IgD-negative memory B cell (primary cell): ENCODE measurements around the gene COA6. TPM values are rescaled to one million over a fixed set of nuclear protein-coding genes. Genes with fewer than 3 reads are reported as not detected.
"Not testable (repeated sequence)": the region's sequence is repeated elsewhere in the genome, so short reads cannot be mapped to it uniquely, and the experiment has no call there.

Experiments
- H3K27ac Mint-ChIP-seq, 3 donors: one replicate each; pipeline ENCODE4 v1.8.0; 2020 to 2022; ENCODE audit warnings: mild to moderate bottlenecking in 3 of 3, mixed read lengths in 3 of 3, moderate library complexity in 1 of 3
- H3K27me3 Mint-ChIP-seq: one replicate; pipeline ENCODE4 v1.8.0; 2021; ENCODE audit warnings: mixed read lengths
- H3K36me3 Mint-ChIP-seq: one replicate; pipeline ENCODE4 v1.8.0; 2020; ENCODE audit warnings: mild to moderate bottlenecking, mixed read lengths
- H3K4me1 Mint-ChIP-seq, 3 donors: one replicate each; pipeline ENCODE4 v1.8.0; 2020 to 2022; ENCODE audit warnings: mixed read lengths in 3 of 3, mild to moderate bottlenecking in 1 of 3
- H3K4me3 Mint-ChIP-seq, 4 donors: one replicate each; pipeline ENCODE4 v1.8.0; 2020 to 2022; ENCODE audit warnings: mild to moderate bottlenecking in 4 of 4, mixed read lengths in 4 of 4, moderate library complexity in 3 of 4
- H3K9me3 Mint-ChIP-seq, 3 donors: one replicate each; pipeline ENCODE4 v1.8.0; 2020 to 2021; ENCODE audit warnings: mixed read lengths in 3 of 3, mild to moderate bottlenecking in 1 of 3
- polyA plus RNA-seq: library from polyadenylated mRNA; unstranded; fragments of 300-500 nt; fragmentation: Illumina TruSeq; gene quantifications from one replicate; pipeline ENCODE4 v1.2.3, GENCODE V29; 2021

Gene COA6
- polyA plus RNA-seq, 1 donor from 2014 or later: 44.8 TPM

DNA sequence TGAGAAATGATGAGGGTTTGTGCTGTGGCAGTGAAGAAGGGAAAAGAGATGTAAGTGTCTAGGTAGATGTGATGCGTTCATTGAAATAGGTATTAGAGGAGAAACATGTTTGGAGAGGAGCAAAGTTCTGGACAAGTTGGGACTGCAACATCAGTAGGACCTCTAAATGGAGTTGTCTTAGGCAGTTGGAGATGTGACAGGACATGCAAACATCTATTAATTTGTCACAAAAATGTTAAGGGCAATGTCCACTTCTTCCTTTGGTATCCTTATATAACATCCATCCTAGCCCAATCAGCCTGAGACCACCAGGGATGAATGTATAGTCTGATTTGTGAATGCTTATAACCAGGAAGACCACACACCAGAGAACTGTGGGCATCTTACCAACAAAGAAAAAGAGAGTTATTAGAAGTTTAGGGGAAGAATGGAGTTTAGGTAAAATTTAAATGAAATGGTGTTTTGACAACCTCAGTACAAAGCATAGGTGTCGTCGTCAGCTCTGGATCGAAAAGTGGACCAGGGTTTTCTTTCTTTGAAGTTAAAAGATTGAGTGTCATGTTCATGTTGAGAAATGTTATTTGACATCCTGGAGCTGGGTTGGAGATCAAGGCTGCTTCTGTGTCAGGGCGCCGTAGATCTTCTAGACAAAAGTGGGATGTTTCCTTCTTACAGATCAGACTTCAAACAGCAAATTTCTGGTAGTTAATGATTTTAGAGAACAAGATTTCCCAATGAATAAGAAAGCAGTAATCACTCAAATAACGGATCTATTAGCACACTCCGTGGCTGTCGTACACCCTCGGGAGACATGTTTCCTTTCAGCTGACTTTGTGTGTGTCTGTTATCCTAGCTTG is 8.7 kb downstream of the COA6 start:
- H3K36me3 Mint-ChIP-seq: peaks cover 7% of the 10 kb centered on the region
- peak overlapping the region in 1 of 3 donors; percentile 27 for H3K27ac Mint-ChIP-seq
- no peak overlapping the region for H3K4me3 Mint-ChIP-seq
- H3K27me3 Mint-ChIP-seq: no peaks in the 10 kb centered on the region
- H3K4me1 Mint-ChIP-seq: peaks cover 13 to 26% (median 14%) of the 10 kb centered on the region in 3 donors
- H3K9me3 Mint-ChIP-seq: no peaks in the 10 kb centered on the region

DNA sequence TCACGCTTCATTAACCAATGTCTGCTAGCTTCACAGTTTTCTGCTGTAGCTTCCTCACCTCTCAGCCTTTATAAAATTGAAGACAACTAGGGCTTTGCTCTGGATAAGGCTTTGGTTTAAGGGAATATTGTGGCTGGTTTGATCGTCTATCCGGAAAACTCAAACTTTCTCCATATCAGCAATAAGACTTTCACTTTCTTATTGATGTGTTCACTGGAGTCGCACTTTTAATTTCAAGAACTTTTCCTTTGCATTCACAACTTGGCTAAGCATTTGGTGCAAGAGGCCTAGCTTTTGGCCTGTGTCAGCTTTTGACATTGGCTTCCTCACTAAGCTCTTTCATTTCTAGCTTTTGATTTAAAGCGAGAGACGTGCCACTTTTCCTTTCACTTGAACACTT is 12.9 kb downstream of the COA6 start:
- H3K36me3 Mint-ChIP-seq: peaks cover 3% of the 10 kb centered on the region
- peak overlapping the region; percentile 23 to 85 (median 41) for H3K27ac Mint-ChIP-seq
- peaks cover 9 to 15% (median 10%) of the 10 kb centered on the region in 3 donors for H3K4me1 Mint-ChIP-seq
- H3K9me3 Mint-ChIP-seq: no peaks in the 10 kb centered on the region
- no peaks in the 10 kb centered on the region for H3K27me3 Mint-ChIP-seq
- peak overlapping the region in 3 of 4 donors; percentile 13 to 71 (median 44) for H3K4me3 Mint-ChIP-seq

DNA sequence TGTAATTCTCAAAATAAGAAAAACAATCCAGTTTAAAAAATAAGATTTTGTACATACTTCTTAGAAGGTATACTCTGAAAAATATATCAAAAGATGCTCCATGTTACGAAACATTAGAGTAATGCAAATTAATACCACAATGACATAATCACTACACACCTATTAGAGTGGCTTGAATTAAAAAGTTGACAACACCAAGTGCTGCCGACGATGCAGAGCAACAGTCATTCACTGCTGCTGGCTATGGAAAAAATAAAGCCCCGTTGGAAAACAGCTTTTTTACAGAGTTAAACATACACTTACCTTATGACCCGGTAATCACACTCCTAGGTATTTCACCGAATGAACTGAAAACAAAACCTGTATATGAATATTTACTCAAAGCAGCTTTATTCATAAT is 14.8 kb downstream of the COA6 start:
- H3K4me1 Mint-ChIP-seq: peaks cover 7 to 9% (median 8%) of the 10 kb centered on the region in 3 donors
- H3K4me3 Mint-ChIP-seq: no peak overlapping the region
- H3K9me3 Mint-ChIP-seq: no peaks in the 10 kb centered on the region
- H3K27me3 Mint-ChIP-seq: no peaks in the 10 kb centered on the region
- peaks cover 3% of the 10 kb centered on the region for H3K36me3 Mint-ChIP-seq
- H3K27ac Mint-ChIP-seq: no peak overlapping the region

GRCh38 chr1:234393190-234393589 is 19.9 kb downstream of the COA6 start:
- Mint-ChIP-seq H3K4me1 (peaks cover 4 to 7% (median 6%) of the 10 kb centered on the region in 3 donors), H3K9me3 (no peaks in the 10 kb centered on the region), H3K27me3 (no peaks in the 10 kb centered on the region), H3K27ac (no peak overlapping the region), H3K4me3 (no peak overlapping the region), H3K36me3 (peaks cover 10% of the 10 kb centered on the region)

- Mint-ChIP-seq H3K4me3 (no peak overlapping the region), H3K9me3 (no peaks in the 10 kb centered on the region), H3K27me3 (no peaks in the 10 kb centered on the region), H3K4me1 (peaks cover 17 to 25% (median 22%) of the 10 kb centered on the region in 3 donors), H3K27ac (peak overlapping the region in 1 of 3 donors; percentile 3), H3K36me3 (peaks cover 10% of the 10 kb centered on the region)
Measured at GRCh38 chr1:234395297-234395696, 22.0 kb downstream of the COA6 start.

GRCh38 chr1:234396092-234396491 is 22.8 kb downstream of the COA6 start:
- peak overlapping the region in 1 of 3 donors; percentile 61 for H3K27ac Mint-ChIP-seq
- H3K4me3 Mint-ChIP-seq: peak overlapping the region in 1 of 4 donors; percentile 36
- H3K4me1 Mint-ChIP-seq: peaks cover 22 to 32% (median 30%) of the 10 kb centered on the region in 3 donors
- H3K27me3 Mint-ChIP-seq: no peaks in the 10 kb centered on the region
- H3K9me3 Mint-ChIP-seq: no peaks in the 10 kb centered on the region
- peaks cover 10% of the 10 kb centered on the region for H3K36me3 Mint-ChIP-seq

DNA sequence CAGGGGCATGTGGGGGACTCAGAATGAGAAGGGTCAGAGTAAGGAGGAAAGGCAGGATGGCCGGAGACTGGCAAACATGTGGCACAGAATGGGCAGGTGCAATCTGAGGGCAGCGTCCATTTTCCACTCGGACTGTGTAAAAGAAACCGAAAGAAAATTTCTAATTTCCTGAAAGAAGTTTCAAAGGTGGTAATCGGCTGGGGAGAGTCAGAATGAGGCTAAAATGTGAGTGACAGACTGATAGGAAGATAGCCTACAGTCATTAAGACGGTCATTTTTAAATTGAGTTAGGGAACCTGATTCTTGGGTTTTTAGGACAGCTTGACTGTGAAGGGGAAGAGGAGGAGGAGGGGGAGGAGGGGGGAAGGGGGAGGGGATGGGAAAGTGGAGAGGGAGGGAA is 23.6 kb downstream of the COA6 start:
- H3K36me3 Mint-ChIP-seq: peaks cover 13% of the 10 kb centered on the region
- H3K4me1 Mint-ChIP-seq: peaks cover 28 to 37% (median 37%) of the 10 kb centered on the region in 3 donors
- H3K27ac Mint-ChIP-seq: peak overlapping the region in 2 of 3 donors; percentile 61 to 86
- H3K9me3 Mint-ChIP-seq: no peaks in the 10 kb centered on the region
- H3K4me3 Mint-ChIP-seq: peak overlapping the region in 2 of 4 donors; percentile 36 to 83
- H3K27me3 Mint-ChIP-seq: no peaks in the 10 kb centered on the region

- Mint-ChIP-seq H3K36me3 (peaks cover 14% of the 10 kb centered on the region), H3K27ac (no peak overlapping the region), H3K27me3 (no peaks in the 10 kb centered on the region), H3K4me3 (no peak overlapping the region), H3K4me1 (peaks cover 30 to 39% (median 38%) of the 10 kb centered on the region in 3 donors), H3K9me3 (no peaks in the 10 kb centered on the region)
Measured at GRCh38 chr1:234397732-234398131, 24.5 kb downstream of the COA6 start.

DNA sequence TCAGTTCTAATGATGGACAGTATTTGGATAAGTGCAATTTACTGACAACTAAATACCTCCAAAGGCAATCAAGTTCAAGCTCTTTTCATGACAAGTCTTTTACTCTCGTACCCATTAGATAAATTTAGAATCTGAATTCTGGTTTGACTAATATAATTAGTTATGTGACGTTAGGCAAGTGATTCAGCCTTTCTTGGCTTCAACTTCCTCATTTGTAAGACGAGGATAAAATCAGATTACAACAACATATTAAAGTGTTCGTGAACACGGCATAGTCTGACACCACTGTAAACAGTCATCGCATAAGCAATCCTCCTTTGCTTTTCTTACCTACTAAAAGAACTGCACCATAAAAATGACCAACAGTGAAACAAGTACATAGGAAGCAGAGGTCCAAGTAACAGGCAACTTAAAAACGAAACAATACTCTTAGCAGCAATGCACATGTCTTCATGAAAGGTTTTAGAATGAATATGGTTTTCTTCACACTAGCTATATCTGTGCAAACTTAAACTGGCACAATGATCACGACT is 25.7 kb downstream of the COA6 start:
- Mint-ChIP-seq H3K27ac (peak overlapping the region; percentile 72 to 96 (median 77)), H3K36me3 (peaks cover 16% of the 10 kb centered on the region), H3K4me3 (peak overlapping the region; percentile 86 to 95 (median 90)), H3K9me3 (no peaks in the 10 kb centered on the region), H3K27me3 (no peaks in the 10 kb centered on the region), H3K4me1 (peaks cover 34 to 44% (median 42%) of the 10 kb centered on the region in 3 donors)

- peaks cover 16% of the 10 kb centered on the region for H3K36me3 Mint-ChIP-seq
- peak overlapping the region; percentile 86 to 95 (median 90) for H3K4me3 Mint-ChIP-seq
- not testable (repeated sequence) for H3K27me3 Mint-ChIP-seq, H3K9me3 Mint-ChIP-seq
- H3K27ac Mint-ChIP-seq: peak overlapping the region; percentile 72 to 96 (median 77)
- H3K4me1 Mint-ChIP-seq: peaks cover 34 to 44% (median 42%) of the 10 kb centered on the region in 3 donors
Measured at GRCh38 chr1:234399515-234399914, 26.3 kb downstream of the COA6 start.

GRCh38 chr1:234400773-234401172 is 27.5 kb downstream of the COA6 start:
- peak overlapping the region; percentile 6 to 88 (median 73) for H3K27ac Mint-ChIP-seq
- no peaks in the 10 kb centered on the region for H3K27me3 Mint-ChIP-seq
- no peaks in the 10 kb centered on the region for H3K9me3 Mint-ChIP-seq
- H3K4me3 Mint-ChIP-seq: peak overlapping the region; percentile 4 to 76 (median 42)
- H3K36me3 Mint-ChIP-seq: peaks cover 14% of the 10 kb centered on the region
- H3K4me1 Mint-ChIP-seq: peaks cover 34 to 44% (median 42%) of the 10 kb centered on the region in 3 donors

DNA sequence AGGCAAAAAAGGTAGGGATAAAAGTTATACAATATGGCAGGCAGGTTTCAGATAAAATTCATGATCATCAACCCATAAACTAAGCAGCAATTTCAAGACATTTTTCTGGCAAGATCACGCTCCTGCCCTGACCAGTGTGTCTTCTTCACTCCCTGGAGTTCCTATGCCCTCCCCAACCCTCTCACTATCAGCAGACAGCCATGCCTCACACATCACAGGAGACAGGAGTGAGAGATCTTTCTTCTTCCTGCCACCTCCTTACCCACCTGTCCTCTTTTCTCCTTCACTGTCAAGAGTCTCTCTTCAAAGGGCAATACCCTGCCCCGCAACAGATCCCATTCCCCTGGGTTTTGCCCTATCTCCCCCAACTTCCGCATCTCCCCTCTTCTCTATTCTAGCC is 28.4 kb downstream of the COA6 start:
- H3K4me1 Mint-ChIP-seq: peaks cover 33 to 43% (median 40%) of the 10 kb centered on the region in 3 donors
- H3K27me3 Mint-ChIP-seq: no peaks in the 10 kb centered on the region
- H3K4me3 Mint-ChIP-seq: peak overlapping the region in 2 of 4 donors; percentile 53 to 58
- H3K36me3 Mint-ChIP-seq: peaks cover 10% of the 10 kb centered on the region
- H3K27ac Mint-ChIP-seq: peak overlapping the region; percentile 61 to 94 (median 88)
- no peaks in the 10 kb centered on the region for H3K9me3 Mint-ChIP-seq

GRCh38 chr1:234402939-234403338 is 29.7 kb downstream of the COA6 start:
- no peaks in the 10 kb centered on the region for H3K27me3 Mint-ChIP-seq
- peak overlapping the region in 1 of 3 donors; percentile 76 for H3K27ac Mint-ChIP-seq
- no peak overlapping the region for H3K4me3 Mint-ChIP-seq
- H3K36me3 Mint-ChIP-seq: peaks cover 6% of the 10 kb centered on the region
- H3K4me1 Mint-ChIP-seq: peaks cover 32 to 39% (median 36%) of the 10 kb centered on the region in 3 donors
- no peaks in the 10 kb centered on the region for H3K9me3 Mint-ChIP-seq

DNA sequence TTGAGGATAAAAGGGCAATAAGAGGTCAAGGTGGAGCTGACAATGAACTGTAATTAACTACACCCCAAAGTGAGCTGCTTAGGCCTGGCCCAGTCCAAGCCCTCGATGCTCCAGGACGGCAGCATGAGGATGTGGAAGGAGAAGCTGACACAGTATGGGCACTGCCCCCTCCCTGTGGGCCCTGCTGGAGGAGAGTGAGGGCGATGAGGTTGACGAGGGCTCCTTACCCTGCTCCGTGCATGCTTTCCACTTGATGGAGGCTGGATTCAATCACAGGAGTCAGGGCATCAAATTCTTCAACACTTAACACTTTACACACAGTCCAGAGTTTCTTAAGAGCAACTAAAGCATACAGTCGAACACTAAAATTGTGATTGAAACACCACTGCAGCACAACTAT is 32.4 kb downstream of the COA6 start:
- Mint-ChIP-seq H3K4me3 (peak overlapping the region in 1 of 4 donors; percentile 30), H3K27ac (no peak overlapping the region), H3K27me3 (no peaks in the 10 kb centered on the region), H3K36me3 (peaks cover 6% of the 10 kb centered on the region), H3K4me1 (peaks cover 15 to 20% (median 18%) of the 10 kb centered on the region in 3 donors), H3K9me3 (no peaks in the 10 kb centered on the region)

- peaks cover 4% of the 10 kb centered on the region for H3K36me3 Mint-ChIP-seq
- no peaks in the 10 kb centered on the region for H3K9me3 Mint-ChIP-seq
- H3K27ac Mint-ChIP-seq: no peak overlapping the region
- no peak overlapping the region for H3K4me3 Mint-ChIP-seq
- H3K27me3 Mint-ChIP-seq: no peaks in the 10 kb centered on the region
- peaks cover 5 to 10% (median 8%) of the 10 kb centered on the region in 3 donors for H3K4me1 Mint-ChIP-seq
Measured at GRCh38 chr1:234406871-234407270, 33.6 kb downstream of the COA6 start.
